AG04450 (cell line): Measurements from ENCODE around the gene MTNR1A. TPM values are rescaled to one million over a fixed set of nuclear protein-coding genes. Genes with fewer than 3 reads are reported as not detected.

Experiments used
- CTCF ChIA-PET: fragments of 300-600, 350-600 bp; formaldehyde crosslinking; extraction: SDS; loops from one replicate; lab custom pipeline; 2022; ENCODE audit warnings: antibody characterized with exemption, inconsistent platforms; lab: Charles Lee
- POLR2A ChIA-PET: fragments of 350-600 bp; formaldehyde crosslinking; extraction: SDS; loops from one replicate; lab custom pipeline; 2021; ENCODE audit warnings: antibody characterized with exemption, inconsistent platforms; lab: Yijun Ruan, JAX
- DNase-seq: peaks from one replicate; pipeline ENCODE4 v3.0.0-alpha.2; 2011; ENCODE audit warnings: low read depth, low spot score
- H3K27ac ChIP-seq: one replicate; pipeline ENCODE4 v1.5.1; 2012; ENCODE audit warnings: low read depth, low read length, control low read depth
- H3K27me3 ChIP-seq: one replicate; pipeline ENCODE4 v1.6.0; 2012; ENCODE audit warnings: low read length; ENCODE audit not compliant: control insufficient read depth, insufficient read depth
- H3K4me3 ChIP-seq: 2 replicates; pipeline ENCODE4 v1.5.1; 2011; ENCODE audit warnings: mild to moderate bottlenecking, low read depth, low read length, control low read depth
- H3K9me3 ChIP-seq: 2 replicates; pipeline ENCODE4 v1.5.1; 2012; ENCODE audit warnings: low read length; ENCODE audit not compliant: control insufficient read depth, insufficient read depth
- CTCF ChIP-seq: IDR thresholded peaks from 2 replicates; pipeline ENCODE4 v1.5.1; 2011; ENCODE audit warnings: low read depth, low read length, control low read depth, inconsistent platforms
- polyA minus RNA-seq: library from RNA; depleted of rRNA, polyadenylated mRNA; stranded (reverse); fragments of >200 nt; gene quantifications from 2 replicates; pipeline ENCODE4 v1.2.3, GENCODE V29; 2011; rRNA and poly(A)+ RNA removed
- polyA plus RNA-seq: library from polyadenylated mRNA; depleted of rRNA; stranded (reverse); fragments of >200 nt; gene quantifications from 2 replicates; pipeline ENCODE4 v1.2.3, GENCODE V29; 2011; rRNA removed

The MTNR1A gene
- polyA plus RNA-seq (not detected in 2 replicates), polyA minus RNA-seq (0.18 TPM in 1 of 2 replicates, not detected in the other)

- DNase-seq: no peak
- H3K27me3 ChIP-seq: peaks cover 15% of the 10 kb centered on the region
- CTCF ChIA-PET: interaction anchor here (1.1 kb wide), 1 partner anchor 32 kb away, joined by 3 read pairs; no protein-coding TSS in a partner anchor
- no peak for TF ChIP-seq CTCF
- POLR2A ChIA-PET: no interaction called here
- H3K27ac ChIP-seq: no peak within 1 kb of the TSS
- peak within 1 kb of the TSS; percentile 47 for H3K4me3 ChIP-seq
- H3K9me3 ChIP-seq: no peaks in the 10 kb centered on the region
Measured at GRCh38 chr4:186554914-186555827, at the start of gene MTNR1A. Gene MTNR1A (minus strand): TSS chr4:186555567. CDS start chr4:186555365, 202 bp downstream.

DNA sequence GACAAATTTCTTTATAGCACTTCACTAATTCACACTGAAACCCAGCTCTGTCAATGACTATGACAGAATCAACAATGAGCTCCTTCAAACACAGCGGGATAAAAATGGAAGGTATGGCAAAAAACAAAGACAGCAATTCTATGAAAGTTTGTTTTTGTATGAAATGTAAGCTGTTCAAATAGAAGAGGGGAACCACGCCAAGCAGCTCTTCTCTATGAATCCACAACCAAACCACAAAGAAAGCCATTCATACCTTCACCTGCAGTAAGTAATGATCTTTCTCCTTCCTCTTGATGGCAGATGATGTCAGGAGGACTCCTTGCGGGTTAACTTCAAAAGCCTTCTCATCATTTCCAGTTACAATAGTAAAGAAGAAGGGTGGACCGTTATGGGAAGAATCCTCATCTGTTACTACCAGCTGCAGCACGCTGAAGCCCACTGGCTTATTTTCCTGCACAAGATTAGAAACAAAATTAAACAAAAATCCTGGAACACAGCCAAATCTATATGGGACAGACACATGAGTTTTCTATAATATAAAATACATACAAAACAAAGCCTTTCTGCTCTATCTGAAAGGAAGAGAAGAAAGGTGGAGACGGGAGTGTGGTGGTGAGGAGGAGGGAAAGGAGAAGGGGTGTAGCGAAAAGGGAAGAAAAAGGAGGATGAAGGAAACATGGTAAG, 48.9 kb upstream of the MTNR1A start:
- no peak for TF ChIP-seq CTCF
- POLR2A ChIA-PET: no interaction called here
- no peak for DNase-seq
- Histone ChIP-seq H3K9me3 (no peaks in the 10 kb centered on the region), H3K4me3 (no peak overlapping the region), H3K27me3 (no peaks in the 10 kb centered on the region), H3K27ac (no peak overlapping the region)
- CTCF ChIA-PET: interaction anchor here (0.8 kb wide), 1 partner anchor 17 kb away, joined by 5 read pairs; no protein-coding TSS in a partner anchor

DNA sequence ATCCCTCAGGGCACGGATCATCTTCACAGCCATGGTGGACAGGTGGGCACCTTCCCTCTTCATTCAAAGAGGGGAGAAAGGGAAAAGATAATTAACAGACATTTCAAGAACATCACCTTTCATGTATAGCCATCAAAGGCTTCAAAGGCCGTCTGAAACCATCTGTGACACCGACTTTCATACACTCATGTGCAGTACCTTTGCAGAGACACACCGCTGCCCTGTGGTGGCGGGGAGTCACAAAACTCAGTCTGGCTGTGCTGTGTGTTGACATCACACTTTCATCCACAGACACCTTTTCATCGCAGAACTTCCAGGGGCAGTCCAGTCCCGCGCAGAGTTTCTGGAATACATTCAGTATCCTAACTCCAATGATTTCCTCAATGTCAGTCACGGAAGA, 47.6 kb upstream of the MTNR1A start:
- no peak for TF ChIP-seq CTCF
- ChIA-PET CTCF (interaction anchor here (2.0 kb wide), 1 partner anchor 16 kb away, joined by 11 read pairs; no protein-coding TSS in a partner anchor), POLR2A (no interaction called here)
- H3K27ac ChIP-seq: no peak overlapping the region
- no peak overlapping the region for H3K4me3 ChIP-seq
- no peaks in the 10 kb centered on the region for H3K27me3 ChIP-seq
- no peaks in the 10 kb centered on the region for H3K9me3 ChIP-seq
- DNase-seq: no peak

DNA sequence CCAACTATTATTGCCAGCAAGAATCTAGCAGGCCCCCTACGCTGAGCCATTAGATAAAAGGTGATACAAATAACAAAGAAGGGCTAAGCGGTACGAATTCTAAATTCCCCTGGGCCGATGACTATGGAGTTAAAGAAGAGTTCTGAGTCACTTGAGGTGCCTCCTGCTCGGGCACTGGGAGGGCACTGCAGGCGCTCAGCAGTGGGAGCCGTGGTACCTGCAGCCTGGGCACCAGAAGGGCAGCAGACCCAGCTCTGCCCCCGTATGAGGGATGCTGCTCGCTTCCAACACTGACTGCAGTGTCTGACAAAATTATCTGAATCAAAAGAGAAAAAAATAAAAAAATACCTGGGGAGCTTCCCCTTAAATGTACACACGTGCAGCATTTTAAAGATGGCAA, 44.1 kb upstream of the MTNR1A start:
- H3K9me3 ChIP-seq: no peaks in the 10 kb centered on the region
- no peak for DNase-seq
- TF ChIP-seq CTCF: no peak
- no peak overlapping the region for H3K4me3 ChIP-seq
- CTCF ChIA-PET: interaction anchor here (0.5 to 4.2 kb wide), 2 partner anchors 10 to 12 kb away, joined by 3 to 38 read pairs; no protein-coding TSS in a partner anchor
- no peak overlapping the region for H3K27ac ChIP-seq
- POLR2A ChIA-PET: no interaction called here
- no peaks in the 10 kb centered on the region for H3K27me3 ChIP-seq
